Karpas-422 (cell line): ENCODE data around the gene RIOK2. TPM values are rescaled to one million over a fixed set of nuclear protein-coding genes. Genes with fewer than 3 reads are reported as not detected.

ENCODE experiments used
- DNase-seq: peaks from one replicate; pipeline ENCODE4 v3.0.0-alpha.2; 2015
- H2AFZ ChIP-seq: fragments of 200-600 bp; sonication (generic); 2 replicates; pipeline ENCODE4 v1.6.1; 2014; ENCODE audit warnings: antibody characterized with exemption, low read length, mixed read lengths
- H3K27ac ChIP-seq: fragments of 200-600 bp; sonication (generic); 2 replicates; pipeline ENCODE4 v1.5.1; 2014; ENCODE audit warnings: mild to moderate bottlenecking, low read length, moderate library complexity
- H3K27me3 ChIP-seq: fragments of 200-600 bp; sonication (generic); 2 replicates; pipeline ENCODE4 v1.6.1; 2014; ENCODE audit warnings: low read length, mixed read lengths
- H3K36me3 ChIP-seq: fragments of 200-600 bp; sonication (generic); 2 replicates; pipeline ENCODE4 v1.6.1; 2014; ENCODE audit warnings: low read length, mixed read lengths; ENCODE audit not compliant: insufficient read depth
- H3K4me1 ChIP-seq: fragments of 200-600 bp; sonication (generic); 2 replicates; pipeline ENCODE4 v1.6.1; 2014; ENCODE audit warnings: mild to moderate bottlenecking, low read length, mixed read lengths
- H3K4me2 ChIP-seq: fragments of 200-600 bp; sonication (generic); 2 replicates; pipeline ENCODE4 v1.6.1; 2014; ENCODE audit warnings: low read length, low read depth, mild to moderate bottlenecking; ENCODE audit not compliant: poor library complexity, severe bottlenecking
- H3K4me3 ChIP-seq: fragments of 200-600 bp; sonication (generic); 2 replicates; pipeline ENCODE4 v1.5.1; 2014; ENCODE audit warnings: mild to moderate bottlenecking, antibody characterized with exemption, low read length, mixed read lengths
- H3K79me2 ChIP-seq: fragments of 200-600 bp; sonication (generic); 2 replicates; pipeline ENCODE4 v1.6.1; 2014; ENCODE audit warnings: mild to moderate bottlenecking, low read length, mixed read lengths
- H3K9ac ChIP-seq: fragments of 200-600 bp; sonication (generic); 2 replicates; pipeline ENCODE4 v1.6.0; 2014; ENCODE audit warnings: low read length
- H3K9me2 ChIP-seq: fragments of 200-600 bp; sonication (generic), shearing (Covaris generic); replicated peaks from 2 replicates; pipeline ENCODE4 v1.6.0; 2014; ENCODE audit warnings: mild to moderate bottlenecking, low read length, moderate library complexity; ENCODE audit not compliant: insufficient read depth
- H3K9me3 ChIP-seq: fragments of 300-700, 200-600 bp; sonication (generic); 2 replicates; pipeline ENCODE4 v1.6.1; 2014; ENCODE audit warnings: low read length, mixed read lengths
- H4K20me1 ChIP-seq: fragments of 200-600 bp; sonication (generic); 2 replicates; pipeline ENCODE4 v1.6.1; 2014; ENCODE audit warnings: mild to moderate bottlenecking, antibody characterized with exemption, low read length, low read depth; ENCODE audit not compliant: insufficient read depth
- total RNA-seq: library from RNA; depleted of rRNA; stranded (reverse); fragments of >200 nt; shearing (Covaris generic); gene quantifications from 2 replicates; pipeline ENCODE4 v1.2.3, GENCODE V29; 2014; ENCODE audit warnings: low replicate concordance; rRNA removed

The RIOK2 gene
- 28.9 and 34.7 TPM in 2 replicates for total RNA-seq

DNA sequence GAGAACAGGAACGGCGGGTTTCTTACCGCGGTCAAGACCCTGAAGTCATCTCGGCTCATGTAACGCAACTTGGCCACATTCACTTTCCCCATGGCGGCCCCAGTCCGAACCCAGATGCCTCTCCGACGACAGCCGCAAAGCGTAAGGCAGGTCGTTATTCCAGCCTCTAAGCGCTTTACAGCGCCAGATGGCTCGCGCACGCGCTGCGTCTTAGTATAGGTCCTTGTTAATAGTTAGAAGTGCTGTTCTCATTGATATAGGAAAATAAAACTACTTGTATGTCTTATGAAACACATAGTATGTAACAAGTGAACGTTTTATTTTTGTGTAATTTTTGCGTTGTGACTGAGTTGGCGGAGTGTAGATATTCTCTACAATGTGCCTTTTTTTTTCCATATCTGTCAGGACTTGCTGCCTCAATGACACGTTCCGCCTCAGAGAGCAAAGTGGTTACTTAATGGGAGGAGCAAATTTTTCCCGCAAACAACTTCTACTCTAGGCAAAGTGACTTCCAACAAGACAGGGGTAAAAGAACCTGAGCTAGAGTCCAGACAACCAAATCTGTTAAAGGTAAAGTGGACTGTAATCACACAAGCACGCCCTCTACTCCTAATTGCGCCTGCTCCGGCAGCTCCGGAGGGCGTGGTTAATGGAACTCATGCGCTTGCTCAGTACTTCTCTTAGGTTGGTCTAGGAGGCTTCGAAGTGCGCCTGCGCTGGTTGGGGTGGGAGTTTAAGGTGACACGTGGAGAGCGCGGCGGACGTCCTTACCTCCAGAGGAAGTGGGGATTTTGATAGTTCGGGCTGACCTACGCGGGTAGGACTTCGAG is at the start of gene RIOK2:
Gene RIOK2 (minus strand): TSS at position 148 of the 830 bp plus-strand sequence. CDS start 56 bp downstream, at position 92.
- Histone ChIP-seq H3K9me2 (no peaks in the 10 kb centered on the region), H4K20me1 (no peaks in the 10 kb centered on the region), H3K79me2 (peaks cover 41% of the 10 kb centered on the region), H3K27ac (peak within 1 kb of the TSS; percentile 81), H3K27me3 (no peaks in the 10 kb centered on the region), H3K9me3 (no peaks in the 10 kb centered on the region), H3K4me1 (peaks cover 20% of the 10 kb centered on the region), H3K4me2 (peak within 1 kb of the TSS; percentile 98), H2AFZ (peak within 1 kb of the TSS; percentile 95), H3K36me3 (peaks cover 14% of the 10 kb centered on the region; the same call in 1 of the 2 replicates), H3K4me3 (peak within 1 kb of the TSS; percentile 82), H3K9ac (peak within 1 kb of the TSS; percentile 86)
- peak; percentile 99 for DNase-seq

GRCh38 chr5:97231025-97231636 is 48.1 kb upstream of the RIOK2 start:
- Histone ChIP-seq H4K20me1 (no peaks in the 10 kb centered on the region), H3K27me3 (no peaks in the 10 kb centered on the region), H3K36me3 (no peaks in the 10 kb centered on the region), H3K4me3 (no peak overlapping the region), H3K9me3 (no peaks in the 10 kb centered on the region), H3K9me2 (no peaks in the 10 kb centered on the region), H2AFZ (no peak overlapping the region), H3K27ac (no peak overlapping the region), H3K4me1 (no peaks in the 10 kb centered on the region), H3K4me2 (no peak overlapping the region), H3K9ac (no peak overlapping the region), H3K79me2 (no peaks in the 10 kb centered on the region)
- DNase-seq: peak; percentile 82

GRCh38 chr5:97229688-97230285 is 46.7 kb upstream of the RIOK2 start:
- Histone ChIP-seq H4K20me1 (no peaks in the 10 kb centered on the region), H3K36me3 (no peaks in the 10 kb centered on the region)
- DNase-seq: no peak

DNA sequence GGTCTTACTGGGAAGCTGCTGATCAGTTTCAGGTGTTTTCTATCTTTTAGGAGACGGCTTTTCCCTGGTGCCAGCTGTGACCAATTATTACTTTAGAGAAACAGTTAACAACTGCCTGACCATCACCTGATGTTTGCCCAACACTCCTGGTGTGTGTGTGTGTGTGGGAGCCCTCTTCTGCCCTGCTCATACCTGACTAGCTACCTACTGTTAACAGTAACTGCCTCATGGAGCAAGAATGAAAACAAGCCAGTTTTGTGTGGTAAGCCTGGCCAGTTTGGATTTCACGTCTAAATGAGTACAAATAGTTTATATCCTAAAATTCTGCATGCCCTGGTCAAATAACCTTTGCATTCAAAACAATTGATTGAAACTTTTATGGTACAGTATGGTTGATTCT is 46.1 kb upstream of the RIOK2 start:
- H3K9ac ChIP-seq: no peak overlapping the region
- no peak overlapping the region for H3K4me3 ChIP-seq
- H3K4me1 ChIP-seq: no peaks in the 10 kb centered on the region
- no peaks in the 10 kb centered on the region for H3K9me2 ChIP-seq
- no peaks in the 10 kb centered on the region for H3K36me3 ChIP-seq
- no peaks in the 10 kb centered on the region for H4K20me1 ChIP-seq
- H3K27me3 ChIP-seq: no peaks in the 10 kb centered on the region
- no peak overlapping the region for H3K27ac ChIP-seq
- no peak for DNase-seq
- no peak overlapping the region for H3K4me2 ChIP-seq
- no peaks in the 10 kb centered on the region for H3K9me3 ChIP-seq
- H3K79me2 ChIP-seq: no peaks in the 10 kb centered on the region
- H2AFZ ChIP-seq: no peak overlapping the region

More at GRCh38 chr5:97229688-97230285, 46.7 kb upstream of the RIOK2 start:
- Histone ChIP-seq H3K79me2 (no peaks in the 10 kb centered on the region), H3K9me2 (no peaks in the 10 kb centered on the region), H3K9ac (no peak overlapping the region), H3K27ac (no peak overlapping the region), H3K4me1 (no peaks in the 10 kb centered on the region), H3K27me3 (no peaks in the 10 kb centered on the region), H3K4me2 (no peak overlapping the region), H3K9me3 (no peaks in the 10 kb centered on the region), H2AFZ (no peak overlapping the region), H3K4me3 (no peak overlapping the region)

DNA sequence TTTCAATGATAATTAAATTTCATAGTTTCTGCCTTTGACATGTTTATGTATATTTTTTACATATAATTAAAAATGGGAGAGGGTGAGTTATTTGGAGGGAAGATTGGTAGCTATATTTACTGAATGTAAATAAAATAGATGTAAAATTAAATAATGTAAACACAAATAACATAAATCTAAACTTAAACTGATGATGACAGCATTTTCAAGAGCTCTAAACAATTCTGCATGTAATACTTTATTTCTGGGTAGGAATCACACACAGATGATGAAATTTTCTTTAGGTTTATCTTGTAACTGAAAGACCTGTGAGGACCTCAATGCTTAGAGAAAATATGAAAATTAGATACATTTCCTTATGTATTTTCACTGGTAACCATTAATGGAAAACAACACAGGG is 42.2 kb upstream of the RIOK2 start:
- Histone ChIP-seq H3K4me2 (no peak overlapping the region), H3K27me3 (no peaks in the 10 kb centered on the region), H4K20me1 (no peaks in the 10 kb centered on the region), H3K9me3 (no peaks in the 10 kb centered on the region), H3K9me2 (no peaks in the 10 kb centered on the region), H3K79me2 (no peaks in the 10 kb centered on the region), H2AFZ (no peak overlapping the region), H3K27ac (no peak overlapping the region), H3K9ac (no peak overlapping the region), H3K36me3 (no peaks in the 10 kb centered on the region), H3K4me1 (no peaks in the 10 kb centered on the region), H3K4me3 (no peak overlapping the region)
- DNase-seq: no peak

- DNase-seq: no peak
- Histone ChIP-seq H3K4me3 (no peak overlapping the region), H2AFZ (no peak overlapping the region), H3K79me2 (no peaks in the 10 kb centered on the region), H3K9me3 (no peaks in the 10 kb centered on the region), H3K9me2 (no peaks in the 10 kb centered on the region), H3K27me3 (no peaks in the 10 kb centered on the region), H3K36me3 (no peaks in the 10 kb centered on the region), H4K20me1 (no peaks in the 10 kb centered on the region), H3K27ac (no peak overlapping the region), H3K4me2 (no peak overlapping the region), H3K9ac (no peak overlapping the region), H3K4me1 (no peaks in the 10 kb centered on the region)
Measured at GRCh38 chr5:97224112-97224750, 41.2 kb upstream of the RIOK2 start.

GRCh38 chr5:97223596-97223995 is 40.5 kb upstream of the RIOK2 start:
- Histone ChIP-seq H3K4me2 (no peak overlapping the region), H3K79me2 (no peaks in the 10 kb centered on the region), H3K9ac (no peak overlapping the region), H3K9me2 (no peaks in the 10 kb centered on the region), H3K27me3 (no peaks in the 10 kb centered on the region), H3K4me3 (no peak overlapping the region), H2AFZ (no peak overlapping the region), H3K9me3 (no peaks in the 10 kb centered on the region), H3K4me1 (no peaks in the 10 kb centered on the region), H4K20me1 (no peaks in the 10 kb centered on the region), H3K36me3 (no peaks in the 10 kb centered on the region), H3K27ac (no peak overlapping the region)
- no peak for DNase-seq

GRCh38 chr5:97209343-97209742 is 26.3 kb upstream of the RIOK2 start:
- Histone ChIP-seq H3K4me3 (no peak overlapping the region), H3K9me3 (no peaks in the 10 kb centered on the region), H4K20me1 (no peaks in the 10 kb centered on the region), H3K79me2 (no peaks in the 10 kb centered on the region), H3K36me3 (no peaks in the 10 kb centered on the region), H3K27ac (no peak overlapping the region), H3K4me2 (no peak overlapping the region), H3K4me1 (no peaks in the 10 kb centered on the region), H2AFZ (no peak overlapping the region), H3K27me3 (no peaks in the 10 kb centered on the region), H3K9me2 (no peaks in the 10 kb centered on the region), H3K9ac (no peak overlapping the region)
- DNase-seq: no peak
